ENCODE data around the gene AFDN.

GRCh38 chr6:167881327-167881726 is 54.6 kb downstream of the AFDN start:
- no peak for TF ChIP-seq CTCF (IDR thresholded peaks at IDR 0.05)
- TF ChIP-seq POLR2A (IDR thresholded peaks at IDR 0.05; ENCODE audit: low read depth): no peak
- no peak for TF ChIP-seq POLR2AphosphoS5 (IDR thresholded peaks at IDR 0.05)
- no peak for TF ChIP-seq EP300 (IDR thresholded peaks at IDR 0.05)
